K562 (cell line): ENCODE results near the gene FAIM. TPM values are rescaled to one million over a fixed set of nuclear protein-coding genes. Genes with fewer than 3 reads are reported as not detected.

Source experiments
- ATAC-seq: fragments of 200-7000 bp; cut with Tn5 transposase; 3 replicates; pipeline ENCODE4 v1.9.1; 2020; ENCODE audit warnings: moderate library complexity
- BruUV-seq: library from RNA; stranded (reverse); fragments of 400-500 nt; replicated peaks from 2 replicates; lab custom pipeline; 2021; lab: Mats Ljungman, UMichigan
- CTCF ChIA-PET: fragments of 300-600 bp; formaldehyde crosslinking; extraction: SDS; loops from one replicate; lab custom pipeline; 2021; ENCODE audit warnings: low intra/inter-chr PET ratio; lab: Yijun Ruan, JAX
- POLR2A ChIA-PET: fragments of 300-600, 350-650 bp; sonication (Branson Sonifier 250); formaldehyde crosslinking; extraction: SDS; loops from one replicate; lab custom pipeline; 2021; ENCODE audit warnings: antibody characterized with exemption, inconsistent platforms; lab: Yijun Ruan, JAX
- DNase-seq, 4 experiments: peaks; one replicate each; pipeline versions ENCODE4 v3.0.0 to v3.0.0-alpha.2; 2011 to 2018; ENCODE audit warnings: low spot score in 3 of 4, mixed read lengths in 3 of 4; ENCODE audit errors: extremely low read depth in 1 of 4
- FAIRE-seq: peaks from 2 replicates; lab custom pipeline; 2011; peaks lifted over from hg19 to GRCh38; lab: Jason Lieb, UNC
- H2AFZ ChIP-seq: 2 replicates; pipeline ENCODE4 v1.6.0; 2011; ENCODE audit warnings: low read depth, low read length, control low read depth, inconsistent platforms
- H3K27ac ChIP-seq: fragments of 200-600 bp; 3 replicates; pipeline ENCODE4 v1.8.0; 2011; ENCODE audit warnings: low read depth, mild to moderate bottlenecking, control low read depth, inconsistent platforms, low read length, moderate library complexity, mixed read lengths; ENCODE audit errors: extremely low read depth
- H3K27me3 ChIP-seq, 2 experiments: fragments of 300-600 bp in 1 of 2; 2 replicates in 1 of 2; 3 replicates in 1 of 2; pipeline versions ENCODE4 v1.6.0 to v1.8.0; 2011; ENCODE audit warnings: inconsistent platforms in 2 of 2, low read length in 2 of 2, mild to moderate bottlenecking in 1 of 2, mixed read lengths in 1 of 2, moderate library complexity in 1 of 2; ENCODE audit not compliant: control insufficient read depth in 2 of 2, insufficient read depth in 2 of 2
- H3K36me3 ChIP-seq: fragments of 300-600 bp; 3 replicates; pipeline ENCODE4 v1.8.0; 2011; ENCODE audit warnings: mild to moderate bottlenecking, low read length, inconsistent platforms; ENCODE audit not compliant: control insufficient read depth, insufficient read depth
- H3K4me1 ChIP-seq, 2 experiments: fragments of 200-600 bp in 1 of 2; replicated peaks in 1 of 2; 2 replicates in 1 of 2; 3 replicates in 1 of 2; pipeline versions ENCODE4 v1.5.1 to v1.8.0; 2011; ENCODE audit warnings: inconsistent platforms in 2 of 2, low read length in 2 of 2, mild to moderate bottlenecking in 1 of 2, mixed read lengths in 1 of 2, moderate library complexity in 1 of 2; ENCODE audit not compliant: control insufficient read depth in 2 of 2, insufficient read depth in 2 of 2
- H3K4me2 ChIP-seq: 2 replicates; pipeline ENCODE4 v1.6.1; 2011; ENCODE audit warnings: low read length, control low read depth, inconsistent platforms, mixed read lengths; ENCODE audit not compliant: insufficient read depth
- H3K4me3 ChIP-seq: fragments of 200-600 bp; sonication (generic), shearing (Covaris generic); 2 replicates; pipeline ENCODE4 v1.5.1; 2016; ENCODE audit warnings: control low read depth, inconsistent platforms
- H3K79me2 ChIP-seq: fragments of 200-600 bp; 3 replicates; pipeline ENCODE4 v1.8.0; 2011; ENCODE audit warnings: low read length, inconsistent platforms; ENCODE audit not compliant: control insufficient read depth, insufficient read depth
- H3K9ac ChIP-seq, 2 experiments: 2 replicates each; pipeline versions ENCODE4 v1.6.0 to v1.6.1; 2011; ENCODE audit warnings: low read depth in 2 of 2, low read length in 2 of 2, control low read depth in 1 of 2, inconsistent platforms in 1 of 2, mild to moderate bottlenecking in 1 of 2, mixed read lengths in 1 of 2; ENCODE audit not compliant: insufficient read depth in 1 of 2
- H3K9me1 ChIP-seq: one replicate; pipeline ENCODE4 v1.6.0; 2011; ENCODE audit warnings: inconsistent platforms, mild to moderate bottlenecking, low read length, moderate library complexity; ENCODE audit not compliant: control insufficient read depth, insufficient read depth
- H3K9me3 ChIP-seq: replicated peaks from 2 replicates; pipeline ENCODE4 v1.5.1; 2011; ENCODE audit warnings: low read depth, low read length, inconsistent platforms; ENCODE audit not compliant: control insufficient read depth, insufficient read depth
- H4K20me1 ChIP-seq: replicated peaks from 2 replicates; pipeline ENCODE4 v1.6.1; 2011; ENCODE audit warnings: low read length, inconsistent platforms, mixed read lengths; ENCODE audit not compliant: control insufficient read depth, insufficient read depth
- ZNF318 ChIP-seq, 2 experiments: fragments of 450-650 bp; IDR thresholded peaks; 2 replicates each; pipeline ENCODE4 v1.6.1; 2016; ENCODE audit warnings: mild to moderate bottlenecking in 2 of 2, borderline replicate concordance in 1 of 2, low read depth in 1 of 2, moderate library complexity in 1 of 2
- WGBS: fragments of 100-300 bp; shearing (Covaris generic); methylation state at CpG from one replicate; pipeline ENCODE4 v1.1.6; 2016; ENCODE audit warnings: low coverage, mixed read lengths; ENCODE audit not compliant: insufficient coverage; ENCODE audit errors: missing lambda C conversion rate; 5-methylcytosine and 5-hydroxymethylcytosine counted together
- in situ Hi-C: fragments of 300-500 bp; cut with MboI; formaldehyde crosslinking; loops from 4 replicates; pipeline ENCODE4 v1.15.0; 2018; ENCODE audit warnings: inconsistent platforms, mixed read lengths
- intact Hi-C: fragments of 100-400 bp; cut with micrococcal nuclease; formaldehyde crosslinking; loops from 2 replicates; pipeline ENCODE4 v1.14.2; 2022
- polyA plus RNA-seq, 8 experiments: library from polyadenylated mRNA; depleted of rRNA in 4 of 8; stranded (reverse) in 5 of 8; unstranded in 3 of 8; fragments of >200 nt; fragmentation: Nextera tagmentation in 2 of 8; fragmentation: Illumina TruSeq in 1 of 8; extraction: Ambion mirVana in 2 of 8; extraction: Trizol in 1 of 8; gene quantifications; 2 replicates each; pipeline versions ENCODE4 v1.2.1 to v1.2.3, GENCODE V29; 2011 to 2014; ENCODE audit warnings: inconsistent platforms in 1 of 8, missing spikeins in 1 of 8
- total RNA-seq, 7 experiments: library from RNA; depleted of rRNA in 6 of 7; stranded (reverse); fragments of >200 nt in 6 of 7; fragmentation: Illumina TruSeq in 2 of 7; extraction: Trizol in 2 of 7; gene quantifications; 2 replicates each; pipeline versions ENCODE4 v1.2.1 to v1.2.3, GENCODE V29; 2011 to 2021; ENCODE audit warnings: low replicate concordance in 1 of 7

FAIM gene
- total and polyA plus RNA-seq, 9 of the 15 experiments (the other 6 are each of a cell fraction or from before 2014, with no cell fraction given), result 2.5 to 7.9 (median 6.6) TPM

GRCh38 chr3:138678086-138678485 is 69.5 kb downstream of the FAIM start:
- Histone ChIP-seq H2AFZ (no peak overlapping the region), H3K4me3 (no peak overlapping the region), H3K9me3 (peaks cover 19% of the 10 kb centered on the region), H3K9me1 (no peaks in the 10 kb centered on the region), H3K36me3 (peaks cover 81% of the 10 kb centered on the region), H3K27ac (no peak overlapping the region), H3K4me2 (no peak overlapping the region), H4K20me1 (no peaks in the 10 kb centered on the region)
- ATAC-seq (no peak), DNase-seq (no peak)
- WGBS, result 100% methylated on average over 1 of the region's 1 CpG
- BruUV-seq, result no TSS peak
- no peak for TF ChIP-seq ZNF318 (IDR thresholded peaks at IDR 0.05; ENCODE audit: borderline replicate concordance in 1 of 2, low read depth in 1 of 2)
- TF ChIP-seq, all 486 proteins: peak for 0
- in situ Hi-C loops (no loop called here), intact Hi-C loops (no loop called here)
- no peak for FAIRE-seq
- ChIA-PET CTCF (no interaction called here), POLR2A (interaction anchor here (1.6 kb wide), 1 partner anchor 8 kb away, joined by 7 read pairs; no protein-coding TSS in a partner anchor)
- Histone ChIP-seq H3K27me3 (no peaks in the 10 kb centered on the region), H3K79me2 (peaks cover 12% of the 10 kb centered on the region; the same call in 1 of the 3 replicates), H3K4me1 (peaks cover 0 to 7% of the 10 kb centered on the region in 2 experiments; a peak in 1 of 5 replicates), H3K9ac (no peak overlapping the region)
